GM19351 (cell line): ENCODE measurements around the gene SRGAP3.
A peak's percentile ranks its signal among the peaks of the same experiment; 100 is the strongest.

Source experiments
- ATAC-seq: cut with Tn5 transposase; IDR thresholded peaks from one replicate; pipeline ENCODE4 v1.9.1; 2021; ENCODE audit warnings: mild to moderate bottlenecking, moderate library complexity; ENCODE audit not compliant: unreplicated experiment

The SRGAP3 gene

GRCh38 chr3:9180764-9181117 lies 68.7 kb downstream of the SRGAP3 start:
- peak; percentile 19 for ATAC-seq

DNA sequence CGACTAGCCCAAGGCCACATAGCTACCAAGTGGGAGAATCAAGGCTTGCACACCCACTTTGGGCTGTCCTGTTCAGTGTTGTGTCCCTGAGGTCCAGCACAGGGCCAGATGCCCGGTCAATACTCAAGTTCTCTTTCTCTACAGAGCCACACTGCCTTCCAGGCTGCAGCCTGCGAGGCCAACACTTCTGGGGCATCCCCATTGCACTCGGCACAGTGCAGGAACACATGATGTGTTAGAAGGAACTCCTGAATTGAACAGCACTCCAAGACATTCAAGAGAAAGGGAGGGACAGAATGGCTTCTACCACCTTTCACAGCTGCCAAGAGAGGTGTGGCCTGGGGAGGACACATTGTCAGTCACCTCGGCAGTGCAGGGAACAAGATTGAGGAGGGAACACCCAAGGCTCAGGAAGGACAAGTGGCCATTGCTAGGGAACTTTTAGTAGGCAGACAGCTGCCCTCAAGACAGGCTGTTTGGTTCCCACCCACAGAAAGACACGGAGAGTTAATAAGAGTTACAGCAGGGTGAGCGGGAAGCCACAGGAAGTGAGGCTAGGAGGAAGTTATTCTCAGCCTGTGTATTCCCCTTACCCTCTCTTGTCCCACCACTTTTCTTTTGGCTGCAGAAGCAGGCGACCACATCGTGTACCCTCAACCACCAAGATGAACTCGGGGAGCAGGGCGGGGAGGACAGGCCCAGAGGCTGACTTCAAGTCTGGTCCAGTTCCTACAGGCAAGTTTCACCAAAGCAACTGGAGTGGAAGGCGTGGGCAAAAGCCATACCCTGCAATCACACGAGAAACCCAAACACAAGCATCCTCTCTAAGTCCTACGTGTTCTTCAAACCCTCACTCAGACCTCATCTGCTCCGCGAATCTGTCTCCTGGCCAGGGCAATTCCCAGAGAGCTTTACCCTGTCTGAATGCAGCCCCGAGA lies 69.4 kb downstream of the SRGAP3 start:
- peak; percentile 76 for ATAC-seq

DNA sequence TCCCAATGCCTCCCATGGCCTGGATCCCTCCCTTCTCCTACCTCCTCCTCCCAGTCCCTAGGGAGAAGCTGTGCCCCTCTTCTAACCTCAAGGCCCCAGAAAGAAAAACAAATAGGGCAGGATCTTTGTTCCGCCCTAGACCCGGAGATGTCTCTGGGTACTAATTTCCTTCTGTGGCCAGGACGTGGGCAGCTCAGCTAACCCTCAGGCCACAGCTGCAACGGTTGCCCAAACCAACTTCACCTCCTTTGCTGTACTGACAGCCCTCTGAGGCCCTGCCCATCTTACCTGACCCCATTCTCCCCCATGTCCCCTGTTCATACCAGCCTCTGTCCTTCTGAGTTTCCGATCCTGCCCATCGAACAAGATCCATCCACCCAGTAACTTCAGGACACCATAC lies 70.7 kb downstream of the SRGAP3 start:
- ATAC-seq = no peak

DNA sequence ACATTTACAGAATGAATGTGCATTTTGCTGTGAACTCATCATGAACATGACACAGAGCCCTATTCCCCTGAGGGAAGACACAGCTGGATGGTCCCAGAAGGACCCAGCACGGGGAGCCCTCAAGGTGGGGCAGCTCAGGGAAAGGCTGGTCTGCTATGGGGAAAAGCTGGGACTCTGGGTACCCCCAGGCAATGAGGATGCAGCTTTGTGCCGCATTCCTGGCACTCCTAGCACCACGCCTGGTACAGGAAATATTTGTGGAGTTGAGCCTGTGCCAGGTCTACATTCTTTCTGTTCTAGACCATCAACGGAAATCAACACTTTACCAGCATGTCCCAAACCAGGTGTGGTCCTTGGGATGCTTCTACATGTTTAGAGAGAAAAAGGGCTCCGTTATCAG lies 74.0 kb downstream of the SRGAP3 start:
- ATAC-seq = no peak

GRCh38 chr3:9173445-9173844 lies 76.0 kb downstream of the SRGAP3 start:
- ATAC-seq = no peak

- ATAC-seq = no peak
These were observed 76.6 kb downstream of the SRGAP3 start for GRCh38 chr3:9172851-9173321.

DNA sequence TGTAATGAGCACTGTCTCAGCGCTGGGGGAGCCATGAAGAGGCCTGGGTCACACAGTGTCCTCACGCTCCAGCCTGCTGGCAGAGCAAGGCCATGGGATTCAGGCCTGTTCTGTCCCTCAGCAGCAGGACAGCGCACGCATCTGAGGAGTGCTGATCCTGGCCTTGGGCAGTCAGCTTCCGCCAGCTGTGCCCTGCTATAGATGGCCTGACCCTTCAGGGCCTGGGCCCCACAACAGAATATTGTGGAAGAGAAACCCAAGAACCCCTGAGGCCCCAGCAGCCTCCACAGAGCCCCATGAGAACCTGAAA lies 78.6 kb downstream of the SRGAP3 start:
- ATAC-seq = no peak

DNA sequence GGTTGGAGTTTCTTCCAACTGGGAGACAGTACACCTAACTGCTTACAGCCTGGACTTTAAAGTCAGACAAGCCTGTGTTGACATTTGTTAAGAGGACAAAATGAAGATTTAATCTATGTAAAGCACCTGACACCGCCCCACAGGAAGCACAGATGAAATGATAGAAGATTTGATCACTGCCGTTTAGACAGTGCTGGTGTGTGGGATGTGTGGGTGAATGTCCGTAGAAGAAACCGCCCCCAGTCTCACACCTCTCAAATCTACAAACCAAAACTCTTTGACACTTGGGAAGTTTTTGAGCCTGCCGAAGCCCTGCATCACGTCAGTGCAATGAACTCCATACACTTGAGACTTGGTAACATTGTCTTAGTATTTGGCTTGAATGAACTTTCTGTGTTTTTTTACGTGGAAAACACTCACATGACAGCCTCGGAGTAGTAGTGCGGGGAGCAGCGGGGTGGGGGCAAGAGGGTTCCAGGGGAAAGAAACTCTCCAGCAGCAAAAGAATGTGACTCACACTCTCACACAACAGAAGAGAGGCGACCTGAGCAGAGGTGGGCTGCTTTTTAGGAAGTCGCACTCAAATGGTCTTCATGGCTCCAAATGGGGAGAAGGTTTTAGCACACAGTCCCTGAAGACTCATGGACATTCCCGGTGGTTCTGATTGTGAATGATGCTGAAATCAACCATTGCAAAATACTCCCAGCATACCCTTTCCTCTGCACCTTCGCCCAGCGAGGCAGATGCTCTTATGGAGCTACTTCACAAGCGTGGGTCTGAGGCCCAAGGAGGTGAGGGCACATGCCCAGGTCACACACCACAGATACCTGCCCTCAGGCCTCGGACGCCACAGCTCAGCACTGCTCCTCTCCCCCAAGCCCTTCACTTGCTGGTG lies 79.2 kb downstream of the SRGAP3 start:
- peak; percentile 24 for ATAC-seq

GRCh38 chr3:9169326-9169725 lies 80.1 kb downstream of the SRGAP3 start:
- ATAC-seq = no peak

- peak; percentile 98 for ATAC-seq
These were observed 81.2 kb downstream of the SRGAP3 start for GRCh38 chr3:9168241-9168741.

DNA sequence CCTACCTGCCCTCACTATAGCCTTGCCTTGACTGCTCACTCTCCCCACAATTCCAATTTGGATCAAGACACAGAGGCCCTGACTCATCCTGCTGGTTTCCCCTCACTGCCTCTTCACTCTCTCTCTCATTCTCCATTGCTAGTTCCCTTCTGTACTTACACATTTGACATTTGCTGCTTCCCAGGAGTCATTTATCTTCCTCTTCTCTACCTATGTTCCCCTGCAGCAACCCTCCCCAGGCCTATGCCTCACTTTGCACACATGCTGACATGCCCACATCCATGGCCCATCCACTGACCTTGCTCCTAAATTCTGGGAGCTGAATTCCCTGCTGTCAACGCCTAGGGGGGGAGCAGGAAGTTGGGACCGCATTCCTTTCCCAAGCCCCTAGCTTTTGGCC lies 82.2 kb downstream of the SRGAP3 start:
- ATAC-seq = no peak

DNA sequence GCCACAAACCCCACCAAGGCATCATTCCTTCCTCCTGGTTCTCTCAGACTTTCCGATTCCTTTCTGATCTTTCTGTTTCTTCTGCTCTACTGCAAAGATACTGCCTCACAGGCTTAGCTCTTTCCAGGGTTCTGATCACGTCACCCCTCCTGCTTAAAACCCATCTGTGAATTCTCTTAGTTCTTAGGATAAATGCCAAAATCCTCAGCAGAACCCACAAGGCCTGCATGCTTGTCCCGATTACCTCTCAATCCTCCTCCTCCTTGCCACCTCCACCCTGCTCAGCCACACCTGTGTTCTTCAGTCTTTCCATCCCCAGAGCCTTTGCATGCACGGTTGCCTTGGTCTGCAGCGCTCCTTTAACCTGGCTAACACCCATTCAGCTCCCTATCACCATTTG lies 84.0 kb downstream of the SRGAP3 start:
- no peak for ATAC-seq

DNA sequence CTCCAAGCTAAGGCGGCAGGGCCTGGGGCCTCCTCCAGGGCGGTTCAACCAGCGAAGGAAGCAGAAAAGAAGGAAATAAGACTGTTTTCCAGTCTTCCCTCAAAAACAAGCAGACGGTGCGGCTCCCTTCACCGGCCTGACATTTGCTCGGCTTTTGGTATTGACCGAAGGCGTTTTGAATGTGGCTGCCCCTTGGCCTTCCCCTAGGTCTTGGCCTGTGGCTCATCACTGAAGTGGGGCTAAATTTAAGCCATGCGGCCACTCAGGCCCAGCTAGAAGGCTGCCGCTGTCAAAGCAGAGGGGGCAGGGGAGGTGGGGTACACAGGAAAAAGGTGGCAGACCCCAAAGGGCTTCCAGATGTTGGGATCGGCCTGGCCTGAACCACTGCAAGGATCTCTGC lies 86.2 kb downstream of the SRGAP3 start:
- ATAC-seq = no peak

GRCh38 chr3:9161811-9162210 lies 87.6 kb downstream of the SRGAP3 start:
- no peak for ATAC-seq

- no peak for ATAC-seq
These were observed 88.1 kb downstream of the SRGAP3 start for GRCh38 chr3:9161298-9161697.

DNA sequence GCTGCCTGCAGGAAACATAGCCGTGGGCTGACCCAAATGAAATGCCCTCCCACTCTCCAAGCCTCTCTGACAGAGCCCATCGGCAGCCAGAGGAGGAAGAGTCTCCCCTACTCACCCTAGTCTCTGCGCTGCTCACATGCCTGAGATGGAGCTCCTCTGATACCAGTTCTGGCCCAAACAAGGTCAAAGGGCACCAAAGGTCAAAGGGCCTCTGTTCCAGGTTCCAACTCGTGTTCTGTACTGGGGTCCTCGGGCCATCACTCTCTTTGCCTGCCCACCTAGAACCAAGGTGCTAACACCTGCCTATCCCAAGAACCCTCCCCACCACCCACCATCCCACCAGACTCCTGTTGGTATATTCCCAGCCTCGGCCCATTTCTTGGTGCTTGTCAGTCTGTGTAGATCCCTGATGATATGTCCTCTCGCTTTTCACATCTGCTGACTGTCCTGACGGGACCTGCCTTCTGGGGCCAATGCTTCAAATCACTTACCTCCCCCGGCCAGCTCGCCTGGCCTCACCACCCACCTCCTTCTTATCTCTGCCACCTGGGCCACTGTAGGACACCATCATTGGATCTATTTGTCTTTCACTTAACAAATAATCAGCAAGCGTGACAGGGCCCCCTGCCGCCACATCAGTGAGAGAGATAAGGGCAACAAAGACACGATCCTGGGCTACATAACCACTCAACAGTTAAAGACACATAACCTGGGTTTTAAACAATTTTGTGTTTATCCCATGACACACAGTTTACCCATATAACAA lies 90.4 kb downstream of the SRGAP3 start:
- ATAC-seq = no peak

- ATAC-seq = no peak
These were observed 91.6 kb downstream of the SRGAP3 start for GRCh38 chr3:9157651-9158362.

- ATAC-seq = no peak
These were observed 92.8 kb downstream of the SRGAP3 start for GRCh38 chr3:9156604-9157003.

- no peak for ATAC-seq
These were observed 94.4 kb downstream of the SRGAP3 start for GRCh38 chr3:9155028-9155427.

DNA sequence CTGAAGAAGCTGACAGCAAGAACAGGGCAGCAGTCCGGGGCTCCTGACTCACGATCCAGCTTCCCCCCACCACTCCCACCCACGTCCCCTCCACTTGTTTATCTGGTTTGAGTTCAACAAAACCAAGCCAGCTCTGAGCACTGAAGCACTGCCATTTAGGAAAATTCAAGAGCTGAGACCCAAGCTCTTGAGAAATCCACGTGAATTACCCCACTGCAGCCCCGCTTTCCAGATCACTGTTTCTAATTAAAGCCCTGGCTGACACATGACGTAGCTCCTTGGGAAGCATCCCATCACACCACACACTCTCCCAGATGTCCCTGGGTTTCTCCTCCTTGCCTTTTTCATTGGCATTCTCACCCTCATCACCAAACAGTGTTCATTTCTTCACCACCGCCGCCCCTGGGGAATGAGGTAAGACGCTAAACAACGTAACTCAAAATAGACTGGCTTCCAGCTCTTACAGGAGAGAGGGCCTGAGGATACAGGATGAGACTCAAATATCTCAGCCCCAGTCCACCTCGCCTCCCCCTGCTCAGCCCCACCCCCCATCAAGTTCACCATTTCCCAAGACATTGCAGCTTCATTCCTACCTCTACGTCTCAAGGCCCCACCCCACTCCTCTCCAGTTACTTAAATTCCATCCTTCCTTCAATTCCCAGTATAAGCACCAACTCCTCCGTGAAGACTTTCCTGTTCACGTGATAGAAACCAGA lies 95.4 kb downstream of the SRGAP3 start:
- no peak for ATAC-seq
